ENCODE results near the gene COIL.
"Not testable (repeated sequence)": the region's sequence is repeated elsewhere in the genome, so short reads cannot be mapped to it uniquely, and the experiment has no call there.

Gene COIL

GRCh38 chr17:56977673-56978395 is 17.0 kb upstream of the COIL start, which contains the start of gene SCPEP1:
SCPEP1 (plus strand) TSS chr17:56978131; CDS start chr17:56978160, 29 bp downstream.
- FAIRE-seq (peak; percentile 86), DNase-seq (ENCODE audit: insufficient read length) (peak; percentile 89)
- TF ChIP-seq POLR2AphosphoS5 (IDR thresholded peaks at IDR 0.05; ENCODE audit: low read depth, low read length) (peak; percentile 70), POLR2A (IDR thresholded peaks at IDR 0.05; ENCODE audit: low read depth, low read length) (peak; percentile 81), TAF1 (IDR thresholded peaks at IDR 0.05; ENCODE audit: borderline replicate concordance, low read depth, low read length) (peak; percentile 47; the same call in 1 of the 2 replicates)

GRCh38 chr17:56976941-56977608 is 16.2 kb upstream of the COIL start:
- DNase-seq (ENCODE audit: insufficient read length) (no peak), FAIRE-seq (no peak)
- TF ChIP-seq POLR2AphosphoS5 (IDR thresholded peaks at IDR 0.05; ENCODE audit: low read depth, low read length) (no peak), TAF1 (IDR thresholded peaks at IDR 0.05; ENCODE audit: borderline replicate concordance, low read depth, low read length) (no peak), POLR2A (IDR thresholded peaks at IDR 0.05; ENCODE audit: low read depth, low read length) (no peak)

DNA sequence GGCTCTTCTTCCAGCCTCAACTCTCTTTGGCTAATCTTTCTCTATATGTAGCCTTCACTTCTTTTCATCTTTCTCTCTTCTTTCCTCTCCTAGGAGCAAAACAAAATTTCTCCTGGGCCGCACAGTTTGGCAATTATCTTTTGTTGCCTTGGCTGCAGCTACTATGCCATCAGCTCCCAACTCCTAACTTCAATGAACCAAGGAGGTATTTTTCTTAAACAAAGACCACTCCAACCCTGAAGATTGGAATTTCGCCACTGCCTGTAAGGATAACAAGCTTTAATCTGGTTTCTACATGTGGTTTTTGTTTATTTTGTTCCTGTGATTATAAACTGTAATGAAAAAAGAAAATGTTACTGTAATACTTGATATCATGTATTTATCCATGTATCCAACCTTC is 14.8 kb upstream of the COIL start:
- DNase-seq (ENCODE audit: insufficient read length) (no peak), FAIRE-seq (no peak)
- TF ChIP-seq POLR2AphosphoS5 (IDR thresholded peaks at IDR 0.05; ENCODE audit: low read depth, low read length) (no peak), TAF1 (IDR thresholded peaks at IDR 0.05; ENCODE audit: borderline replicate concordance, low read depth, low read length) (no peak), POLR2A (IDR thresholded peaks at IDR 0.05; ENCODE audit: low read depth, low read length) (no peak)

DNA sequence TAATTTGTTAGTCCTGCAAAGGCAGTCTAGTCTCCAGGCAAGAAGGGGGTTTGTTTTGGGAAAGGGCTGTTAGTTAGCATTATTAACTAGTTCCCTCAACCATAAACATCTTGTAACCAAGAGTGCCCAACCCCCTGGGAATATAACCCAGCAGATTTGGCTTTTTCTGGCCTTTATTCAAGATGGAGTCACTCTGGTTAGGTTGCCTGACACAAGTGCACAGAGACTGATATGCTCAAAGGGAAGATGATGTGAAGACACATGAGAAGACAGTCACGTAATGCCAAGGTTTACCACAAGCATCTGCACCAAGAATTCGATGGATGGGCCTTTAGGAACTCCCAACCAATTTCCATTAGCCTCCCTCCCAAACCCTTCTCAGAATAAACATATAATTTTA is 13.2 kb upstream of the COIL start:
- no peak for TF ChIP-seq TAF1 (IDR thresholded peaks at IDR 0.05; ENCODE audit: borderline replicate concordance, low read depth, low read length)
- TF ChIP-seq POLR2A (IDR thresholded peaks at IDR 0.05; ENCODE audit: low read depth, low read length): no peak
- no peak for TF ChIP-seq POLR2AphosphoS5 (IDR thresholded peaks at IDR 0.05; ENCODE audit: low read depth, low read length)
- FAIRE-seq (no peak), DNase-seq (ENCODE audit: insufficient read length) (no peak)

DNA sequence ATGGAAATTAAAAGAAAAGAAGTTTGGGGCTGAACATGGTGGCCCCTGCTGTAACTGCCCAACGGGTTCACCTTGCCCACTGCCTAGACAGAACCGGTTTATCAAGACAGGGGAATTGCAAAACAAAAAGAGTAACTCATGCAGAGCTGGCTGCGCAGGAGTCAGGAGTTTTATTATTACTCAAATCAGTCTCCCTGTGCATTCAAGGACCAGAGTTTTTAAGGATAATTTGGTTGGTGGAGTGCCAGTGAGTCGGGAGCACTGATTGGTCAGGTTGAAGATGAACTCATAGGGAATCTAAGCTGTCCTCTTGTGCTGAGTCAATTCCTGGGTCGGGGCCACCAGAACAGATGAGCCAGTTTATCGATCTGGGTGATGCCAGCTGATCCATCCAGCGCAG is 12.7 kb upstream of the COIL start:
- TF ChIP-seq TAF1 (IDR thresholded peaks at IDR 0.05; ENCODE audit: borderline replicate concordance, low read depth, low read length): no peak
- no peak for TF ChIP-seq POLR2A (IDR thresholded peaks at IDR 0.05; ENCODE audit: low read depth, low read length)
- no peak for TF ChIP-seq POLR2AphosphoS5 (IDR thresholded peaks at IDR 0.05; ENCODE audit: low read depth, low read length)
- no peak for FAIRE-seq
- DNase-seq (ENCODE audit: insufficient read length): no peak

DNA sequence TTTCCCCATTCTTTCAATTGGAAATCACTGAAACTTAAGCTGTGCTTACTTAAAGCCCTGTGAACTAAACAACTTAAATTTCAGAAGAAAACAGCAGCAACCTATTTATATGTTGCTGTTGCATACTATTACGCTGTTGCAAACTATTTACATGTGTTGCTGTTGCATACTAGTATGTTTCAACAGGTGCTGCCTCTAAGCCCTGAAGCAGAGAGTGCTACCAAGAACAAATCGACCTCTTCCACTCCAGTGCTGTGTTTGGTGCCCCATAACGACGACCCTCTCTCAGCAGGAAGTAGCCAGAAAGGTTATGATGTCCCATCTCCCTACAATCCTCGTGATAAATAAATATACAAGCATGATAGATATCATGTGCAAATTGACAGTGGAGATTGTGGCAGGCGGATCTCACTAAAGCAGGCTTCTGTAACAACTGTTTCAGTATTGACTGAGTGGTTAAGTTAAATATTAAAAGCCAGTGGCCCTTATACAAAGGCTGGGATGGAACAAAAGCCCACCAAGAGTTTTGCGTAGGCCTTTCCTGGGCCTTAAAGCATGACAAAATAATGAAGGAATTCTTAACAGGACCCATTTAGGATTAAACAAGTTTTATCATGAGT is 11.4 kb upstream of the COIL start:
- DNase-seq (ENCODE audit: insufficient read length) (no peak), FAIRE-seq (no peak)
- TF ChIP-seq TAF1 (IDR thresholded peaks at IDR 0.05; ENCODE audit: borderline replicate concordance, low read depth, low read length) (no peak), POLR2A (IDR thresholded peaks at IDR 0.05; ENCODE audit: low read depth, low read length) (no peak), POLR2AphosphoS5 (IDR thresholded peaks at IDR 0.05; ENCODE audit: low read depth, low read length) (no peak)

GRCh38 chr17:56970974-56971373 is 10.1 kb upstream of the COIL start:
- DNase-seq (ENCODE audit: insufficient read length): no peak
- no peak for FAIRE-seq
- TF ChIP-seq POLR2A (IDR thresholded peaks at IDR 0.05; ENCODE audit: low read depth, low read length): no peak
- TF ChIP-seq TAF1 (IDR thresholded peaks at IDR 0.05; ENCODE audit: borderline replicate concordance, low read depth, low read length): no peak
- TF ChIP-seq POLR2AphosphoS5 (IDR thresholded peaks at IDR 0.05; ENCODE audit: low read depth, low read length): no peak

- no peak for FAIRE-seq
- TF ChIP-seq POLR2A (IDR thresholded peaks at IDR 0.05; ENCODE audit: low read depth, low read length) (no peak), TAF1 (IDR thresholded peaks at IDR 0.05; ENCODE audit: borderline replicate concordance, low read depth, low read length) (no peak), POLR2AphosphoS5 (IDR thresholded peaks at IDR 0.05; ENCODE audit: low read depth, low read length) (no peak)
Observed at GRCh38 chr17:56966338-56966737, 5.5 kb upstream of the COIL start.

DNA sequence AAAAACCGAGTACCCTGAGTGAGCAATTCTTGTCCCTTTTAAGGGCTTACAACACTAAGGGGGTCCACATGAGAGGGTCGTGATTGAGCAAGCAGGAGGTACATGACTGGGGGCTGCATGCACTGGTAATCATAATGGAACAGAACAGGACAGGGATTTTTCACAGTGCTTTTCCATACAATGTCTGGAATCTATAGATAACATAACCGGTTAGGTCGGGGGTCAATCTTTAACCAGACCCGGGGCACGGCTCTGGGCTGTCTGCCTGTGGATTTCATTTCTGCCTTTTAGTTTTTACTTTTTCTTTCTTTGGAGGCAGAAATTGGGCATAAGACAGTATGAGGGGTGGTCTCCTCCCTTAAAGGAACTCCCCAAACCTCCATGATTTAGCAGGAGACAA is 4.8 kb upstream of the COIL start:
- DNase-seq (ENCODE audit: insufficient read length); FAIRE-seq: not testable (repeated sequence)

More at GRCh38 chr17:56966338-56966737, 5.5 kb upstream of the COIL start:
- DNase-seq (ENCODE audit: insufficient read length): no peak

- FAIRE-seq: not testable (repeated sequence)
Observed at GRCh38 chr17:56965241-56965640, 4.4 kb upstream of the COIL start.

DNA sequence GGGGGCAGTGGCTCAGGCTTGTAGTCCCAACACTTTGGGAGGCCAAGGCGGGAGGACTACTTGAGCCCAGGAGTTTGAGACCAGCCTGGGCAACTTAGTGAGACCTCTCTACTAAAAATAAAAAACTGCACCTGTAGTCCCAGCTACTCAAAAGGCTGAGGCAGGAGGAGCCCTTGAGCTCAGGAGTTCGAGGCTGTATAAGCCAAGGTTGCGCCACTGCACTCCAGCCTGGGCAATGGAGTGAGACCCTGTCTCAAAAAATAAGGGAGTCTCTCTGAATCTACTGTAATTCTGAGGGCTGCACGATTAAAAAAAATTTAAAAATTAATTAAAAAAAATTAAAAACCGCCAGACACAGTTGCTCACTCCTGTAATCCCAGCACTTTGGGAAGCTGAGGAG is 3.9 kb downstream of the COIL start:
- DNase-seq (ENCODE audit: insufficient read length): no peak
- FAIRE-seq: no peak
- TF ChIP-seq TAF1 (IDR thresholded peaks at IDR 0.05; ENCODE audit: borderline replicate concordance, low read depth, low read length): no peak
- no peak for TF ChIP-seq POLR2AphosphoS5 (IDR thresholded peaks at IDR 0.05; ENCODE audit: low read depth, low read length)
- TF ChIP-seq POLR2A (IDR thresholded peaks at IDR 0.05; ENCODE audit: low read depth, low read length): no peak

More at GRCh38 chr17:56965241-56965640, 4.4 kb upstream of the COIL start:
- DNase-seq (ENCODE audit: insufficient read length): not testable (repeated sequence)

DNA sequence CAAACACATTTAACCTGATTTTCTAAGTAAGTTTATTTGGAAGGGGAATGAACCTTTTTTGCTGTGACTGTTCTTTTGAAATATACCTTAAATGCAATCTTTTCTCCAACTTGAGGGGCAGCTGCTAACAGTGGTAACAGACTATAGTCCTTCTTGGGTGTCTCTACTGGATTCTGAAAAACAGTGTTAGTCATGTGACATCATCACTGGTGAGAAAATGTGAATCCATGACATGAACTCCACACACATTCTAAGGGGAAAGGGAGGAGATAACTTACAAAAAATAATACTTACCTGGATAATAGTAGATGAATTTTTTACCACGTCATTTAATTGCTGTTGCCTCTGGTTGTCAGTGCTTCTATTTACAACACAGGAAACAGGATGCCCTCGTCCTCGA is 11.3 kb downstream of the COIL start:
- DNase-seq (ENCODE audit: insufficient read length): no peak
- no peak for FAIRE-seq
- TF ChIP-seq TAF1 (IDR thresholded peaks at IDR 0.05; ENCODE audit: borderline replicate concordance, low read depth, low read length) (no peak), POLR2A (IDR thresholded peaks at IDR 0.05; ENCODE audit: low read depth, low read length) (no peak), POLR2AphosphoS5 (IDR thresholded peaks at IDR 0.05; ENCODE audit: low read depth, low read length) (no peak)
